K562 (cell line): ENCODE data around the gene NEURL2. TPM values are rescaled to one million over a fixed set of nuclear protein-coding genes. Genes with fewer than 3 reads are reported as not detected.

Experiments
- ATAC-seq: fragments of 200-7000 bp; cut with Tn5 transposase; 3 replicates; pipeline ENCODE4 v1.9.1; 2020; ENCODE audit warnings: moderate library complexity
- BruUV-seq: library from RNA; stranded (reverse); fragments of 400-500 nt; replicated peaks from 2 replicates; lab custom pipeline; 2021; lab: Mats Ljungman, UMichigan
- CTCF ChIA-PET: fragments of 300-600 bp; formaldehyde crosslinking; extraction: SDS; loops from one replicate; lab custom pipeline; 2021; ENCODE audit warnings: low intra/inter-chr PET ratio; lab: Yijun Ruan, JAX
- POLR2A ChIA-PET: fragments of 300-600, 350-650 bp; sonication (Branson Sonifier 250); formaldehyde crosslinking; extraction: SDS; loops from one replicate; lab custom pipeline; 2021; ENCODE audit warnings: antibody characterized with exemption, inconsistent platforms; lab: Yijun Ruan, JAX
- DNase-seq, 4 experiments: peaks; one replicate each; pipeline versions ENCODE4 v3.0.0 to v3.0.0-alpha.2; 2011 to 2018; ENCODE audit warnings: low spot score in 3 of 4, mixed read lengths in 3 of 4; ENCODE audit errors: extremely low read depth in 1 of 4
- FAIRE-seq: peaks from 2 replicates; lab custom pipeline; 2011; peaks lifted over from hg19 to GRCh38; lab: Jason Lieb, UNC
- H2AFZ ChIP-seq: 2 replicates; pipeline ENCODE4 v1.6.0; 2011; ENCODE audit warnings: low read depth, low read length, control low read depth, inconsistent platforms
- H3K27ac ChIP-seq: fragments of 200-600 bp; 3 replicates; pipeline ENCODE4 v1.8.0; 2011; ENCODE audit warnings: low read depth, mild to moderate bottlenecking, control low read depth, inconsistent platforms, low read length, moderate library complexity, mixed read lengths; ENCODE audit errors: extremely low read depth
- H3K27me3 ChIP-seq, 2 experiments: fragments of 300-600 bp in 1 of 2; 2 replicates in 1 of 2; 3 replicates in 1 of 2; pipeline versions ENCODE4 v1.6.0 to v1.8.0; 2011; ENCODE audit warnings: inconsistent platforms in 2 of 2, low read length in 2 of 2, mild to moderate bottlenecking in 1 of 2, mixed read lengths in 1 of 2, moderate library complexity in 1 of 2; ENCODE audit not compliant: control insufficient read depth in 2 of 2, insufficient read depth in 2 of 2
- H3K36me3 ChIP-seq: fragments of 300-600 bp; 3 replicates; pipeline ENCODE4 v1.8.0; 2011; ENCODE audit warnings: mild to moderate bottlenecking, low read length, inconsistent platforms; ENCODE audit not compliant: control insufficient read depth, insufficient read depth
- H3K4me1 ChIP-seq, 2 experiments: fragments of 200-600 bp in 1 of 2; replicated peaks in 1 of 2; 2 replicates in 1 of 2; 3 replicates in 1 of 2; pipeline versions ENCODE4 v1.5.1 to v1.8.0; 2011; ENCODE audit warnings: inconsistent platforms in 2 of 2, low read length in 2 of 2, mild to moderate bottlenecking in 1 of 2, mixed read lengths in 1 of 2, moderate library complexity in 1 of 2; ENCODE audit not compliant: control insufficient read depth in 2 of 2, insufficient read depth in 2 of 2
- H3K4me2 ChIP-seq: 2 replicates; pipeline ENCODE4 v1.6.1; 2011; ENCODE audit warnings: low read length, control low read depth, inconsistent platforms, mixed read lengths; ENCODE audit not compliant: insufficient read depth
- H3K4me3 ChIP-seq: fragments of 200-600 bp; sonication (generic), shearing (Covaris generic); 2 replicates; pipeline ENCODE4 v1.5.1; 2016; ENCODE audit warnings: control low read depth, inconsistent platforms
- H3K79me2 ChIP-seq: fragments of 200-600 bp; 3 replicates; pipeline ENCODE4 v1.8.0; 2011; ENCODE audit warnings: low read length, inconsistent platforms; ENCODE audit not compliant: control insufficient read depth, insufficient read depth
- H3K9ac ChIP-seq, 2 experiments: 2 replicates each; pipeline versions ENCODE4 v1.6.0 to v1.6.1; 2011; ENCODE audit warnings: low read depth in 2 of 2, low read length in 2 of 2, control low read depth in 1 of 2, inconsistent platforms in 1 of 2, mild to moderate bottlenecking in 1 of 2, mixed read lengths in 1 of 2; ENCODE audit not compliant: insufficient read depth in 1 of 2
- H3K9me1 ChIP-seq: one replicate; pipeline ENCODE4 v1.6.0; 2011; ENCODE audit warnings: inconsistent platforms, mild to moderate bottlenecking, low read length, moderate library complexity; ENCODE audit not compliant: control insufficient read depth, insufficient read depth
- H3K9me3 ChIP-seq: replicated peaks from 2 replicates; pipeline ENCODE4 v1.5.1; 2011; ENCODE audit warnings: low read depth, low read length, inconsistent platforms; ENCODE audit not compliant: control insufficient read depth, insufficient read depth
- H4K20me1 ChIP-seq: replicated peaks from 2 replicates; pipeline ENCODE4 v1.6.1; 2011; ENCODE audit warnings: low read length, inconsistent platforms, mixed read lengths; ENCODE audit not compliant: control insufficient read depth, insufficient read depth
- ZBTB7A ChIP-seq: IDR thresholded peaks from 2 replicates; pipeline ENCODE4 v1.6.1; 2011; ENCODE audit warnings: low read depth, mild to moderate bottlenecking, low read length, moderate library complexity, borderline replicate concordance; ENCODE audit not compliant: control insufficient read depth
- WGBS: fragments of 100-300 bp; shearing (Covaris generic); methylation state at CpG from one replicate; pipeline ENCODE4 v1.1.6; 2016; ENCODE audit warnings: low coverage, mixed read lengths; ENCODE audit not compliant: insufficient coverage; ENCODE audit errors: missing lambda C conversion rate; 5-methylcytosine and 5-hydroxymethylcytosine counted together
- in situ Hi-C: fragments of 300-500 bp; cut with MboI; formaldehyde crosslinking; loops from 4 replicates; pipeline ENCODE4 v1.15.0; 2018; ENCODE audit warnings: inconsistent platforms, mixed read lengths
- intact Hi-C: fragments of 100-400 bp; cut with micrococcal nuclease; formaldehyde crosslinking; loops from 2 replicates; pipeline ENCODE4 v1.14.2; 2022
- polyA plus RNA-seq, 8 experiments: library from polyadenylated mRNA; depleted of rRNA in 4 of 8; stranded (reverse) in 5 of 8; unstranded in 3 of 8; fragments of >200 nt; fragmentation: Nextera tagmentation in 2 of 8; fragmentation: Illumina TruSeq in 1 of 8; extraction: Ambion mirVana in 2 of 8; extraction: Trizol in 1 of 8; gene quantifications; 2 replicates each; pipeline versions ENCODE4 v1.2.1 to v1.2.3, GENCODE V29; 2011 to 2014; ENCODE audit warnings: inconsistent platforms in 1 of 8, missing spikeins in 1 of 8
- total RNA-seq, 7 experiments: library from RNA; depleted of rRNA in 6 of 7; stranded (reverse); fragments of >200 nt in 6 of 7; fragmentation: Illumina TruSeq in 2 of 7; extraction: Trizol in 2 of 7; gene quantifications; 2 replicates each; pipeline versions ENCODE4 v1.2.1 to v1.2.3, GENCODE V29; 2011 to 2021; ENCODE audit warnings: low replicate concordance in 1 of 7
- TF ChIP-seq, protein P1 (sequence below), 2 experiments: fragments of 450-650 bp in 1 of 2; sonication (generic) in 1 of 2; formaldehyde crosslinking in 1 of 2; IDR thresholded peaks in 1 of 2; conservative IDR thresholded peaks in 1 of 2; 2 replicates each; pipeline versions ENCODE4 v1.6.1 to v1.8.1; 2016 to 2023; ENCODE audit warnings: mild to moderate bottlenecking in 2 of 2, moderate library complexity in 2 of 2, inconsistent platforms in 1 of 2, missing genetic modification reagents in 1 of 2

NEURL2 gene
- total and polyA plus RNA-seq, 9 of the 15 experiments (the other 6 are each of a cell fraction or from before 2014, with no cell fraction given): 0.22 to 1.9 (median 0.50) TPM; not detected in 1

- no peak overlapping the region for H3K4me2 ChIP-seq
- H3K36me3 ChIP-seq: peaks cover 22% of the 10 kb centered on the region; the same call in 2 of the 3 replicates
- no peaks in the 10 kb centered on the region for H3K9me1 ChIP-seq
- peaks cover 16 to 36% of the 10 kb centered on the region in 2 experiments for H3K4me1 ChIP-seq
- DNase-seq (no peak), ATAC-seq (no peak)
- H2AFZ ChIP-seq: no peak overlapping the region
- H3K79me2 ChIP-seq: peaks cover 12% of the 10 kb centered on the region
- POLR2A ChIA-PET: interaction anchor here (0.7 to 2.4 kb wide), 8 partner anchors 9 to 73 kb away, joined by 3 to 9 read pairs (median 4); partner anchors contain the start of genes PCIF1, SNX21 and ZSWIM1
- H3K9ac ChIP-seq: no peak overlapping the region
- 72% methylated on average over 8 of the region's 8 CpGs for WGBS
- no peak overlapping the region for H3K4me3 ChIP-seq
- no peaks in the 10 kb centered on the region for H3K9me3 ChIP-seq
- TF ChIP-seq ZBTB7A: no peak
- TF ChIP-seq, protein P1, sequence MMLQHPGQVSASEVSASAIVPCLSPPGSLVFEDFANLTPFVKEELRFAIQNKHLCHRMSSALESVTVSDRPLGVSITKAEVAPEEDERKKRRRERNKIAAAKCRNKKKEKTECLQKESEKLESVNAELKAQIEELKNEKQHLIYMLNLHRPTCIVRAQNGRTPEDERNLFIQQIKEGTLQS (IDR thresholded peaks at IDR 0.05): peak; percentile 55
- TF ChIP-seq, protein P1 (CRISPR knock-in tag; conservative IDR thresholded peaks at IDR 0.05): no peak
- TF ChIP-seq, all 486 proteins: peak for 1
- Histone ChIP-seq H3K27ac (no peak overlapping the region), H3K27me3 (no peaks in the 10 kb centered on the region), H4K20me1 (no peaks in the 10 kb centered on the region)
- in situ Hi-C loops: no loop called here
- intact Hi-C loops: no loop called here
- BruUV-seq: no TSS peak
- FAIRE-seq: no peak
- CTCF ChIA-PET: no interaction called here
Measured at GRCh38 chr20:45905505-45906079, 14.6 kb upstream of the NEURL2 start.
